ENCODE measurements around the gene BABAM2. TPM values are rescaled to one million over a fixed set of nuclear protein-coding genes. Genes with fewer than 3 reads are reported as not detected.

Gene BABAM2
- total and polyA plus RNA-seq, 10 of the 15 experiments (the other 5 are each of a cell fraction or from before 2014, with no cell fraction given), result 30.7 to 59.9 (median 44.5) TPM

DNA sequence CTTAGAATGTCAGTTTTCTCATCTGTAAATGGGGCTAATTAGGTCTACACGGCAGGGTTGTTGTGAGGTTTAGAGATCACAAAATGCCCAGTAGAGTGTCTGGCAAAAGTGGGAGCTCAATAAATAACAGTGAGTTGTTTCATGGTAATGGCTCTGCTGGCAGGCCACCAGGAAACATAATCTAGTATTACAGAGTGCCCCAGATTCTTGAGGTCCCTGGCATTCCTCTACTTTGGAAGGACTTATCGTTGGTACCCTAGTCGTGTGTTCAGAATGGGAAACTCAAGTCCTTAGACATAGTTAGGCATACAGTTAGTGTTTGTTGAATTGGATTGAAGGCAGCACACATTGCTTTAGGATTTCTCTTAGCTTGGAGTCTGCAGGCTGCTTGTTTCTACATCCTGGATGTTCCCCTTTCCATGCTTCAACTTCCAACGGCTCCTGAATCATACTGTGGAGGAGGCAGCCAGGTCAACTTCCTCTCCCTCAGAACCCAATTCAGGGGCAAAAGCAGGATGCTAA is 340.6 kb downstream of the BABAM2 start:
- intact Hi-C loops (cut with micrococcal nuclease; ENCODE audit: unreplicated experiment), result no loop called here
- no peak for FAIRE-seq
- H3K9me3 ChIP-seq (replicated peaks; ENCODE audit: control insufficient read depth, insufficient read depth, low read length), result no peaks in the 10 kb centered on the region
- no peaks in the 10 kb centered on the region for H3K4me1 ChIP-seq (ENCODE audit: control insufficient read depth, insufficient read depth, low read length)
- SMC1A ChIA-PET (ENCODE audit: uncharacterized antibody, unreplicated experiment), result no interaction called here
- in situ Hi-C loops (cut with MboI), result no loop called here
- no peak for DNase-seq (ENCODE audit: low read depth, low spot score)
- no peak overlapping the region for H3K4me3 ChIP-seq
- H3K79me2 ChIP-seq (ENCODE audit: control insufficient read depth, insufficient read depth, low read length), result no peaks in the 10 kb centered on the region
- BruUV-seq (replicated peaks), result no TSS peak
- no peak overlapping the region for H3K9ac ChIP-seq (ENCODE audit: control insufficient read depth, insufficient read depth, low read length)
- 99% methylated on average over 4 of the region's 4 CpGs for WGBS (ENCODE audit: insufficient coverage, insufficient replicate concordance, low lambda C conversion rate, missing lambda C conversion rate)
- H3K27me3 ChIP-seq (replicated peaks in 1 of 2; ENCODE audit: control insufficient read depth in 2 of 2, insufficient read depth in 2 of 2, low read length in 1 of 2), result no peaks in the 10 kb centered on the region
- POLR2A ChIA-PET, result interaction anchor here (0.6 kb wide), 1 partner anchor 19 kb away, joined by 4 read pairs; no protein-coding TSS in a partner anchor
- CTCF ChIA-PET, result interaction anchor here (0.6 to 1.4 kb wide), 3 partner anchors 11 to 747 kb away, joined by 3 read pairs; no protein-coding TSS in a partner anchor
- H3K36me3 ChIP-seq (ENCODE audit: control insufficient read depth in 2 of 2, insufficient read depth in 2 of 2, low read length in 1 of 2), result no peaks in the 10 kb centered on the region
- RAD21 ChIA-PET (ENCODE audit: unreplicated experiment), result no interaction called here
- no peaks in the 10 kb centered on the region for H4K20me1 ChIP-seq (ENCODE audit: control insufficient read depth, insufficient read depth)
- no peak for ATAC-seq
- no peak overlapping the region for H3K4me2 ChIP-seq (ENCODE audit: control insufficient read depth, insufficient read depth)
- TF ChIP-seq, protein P1, sequence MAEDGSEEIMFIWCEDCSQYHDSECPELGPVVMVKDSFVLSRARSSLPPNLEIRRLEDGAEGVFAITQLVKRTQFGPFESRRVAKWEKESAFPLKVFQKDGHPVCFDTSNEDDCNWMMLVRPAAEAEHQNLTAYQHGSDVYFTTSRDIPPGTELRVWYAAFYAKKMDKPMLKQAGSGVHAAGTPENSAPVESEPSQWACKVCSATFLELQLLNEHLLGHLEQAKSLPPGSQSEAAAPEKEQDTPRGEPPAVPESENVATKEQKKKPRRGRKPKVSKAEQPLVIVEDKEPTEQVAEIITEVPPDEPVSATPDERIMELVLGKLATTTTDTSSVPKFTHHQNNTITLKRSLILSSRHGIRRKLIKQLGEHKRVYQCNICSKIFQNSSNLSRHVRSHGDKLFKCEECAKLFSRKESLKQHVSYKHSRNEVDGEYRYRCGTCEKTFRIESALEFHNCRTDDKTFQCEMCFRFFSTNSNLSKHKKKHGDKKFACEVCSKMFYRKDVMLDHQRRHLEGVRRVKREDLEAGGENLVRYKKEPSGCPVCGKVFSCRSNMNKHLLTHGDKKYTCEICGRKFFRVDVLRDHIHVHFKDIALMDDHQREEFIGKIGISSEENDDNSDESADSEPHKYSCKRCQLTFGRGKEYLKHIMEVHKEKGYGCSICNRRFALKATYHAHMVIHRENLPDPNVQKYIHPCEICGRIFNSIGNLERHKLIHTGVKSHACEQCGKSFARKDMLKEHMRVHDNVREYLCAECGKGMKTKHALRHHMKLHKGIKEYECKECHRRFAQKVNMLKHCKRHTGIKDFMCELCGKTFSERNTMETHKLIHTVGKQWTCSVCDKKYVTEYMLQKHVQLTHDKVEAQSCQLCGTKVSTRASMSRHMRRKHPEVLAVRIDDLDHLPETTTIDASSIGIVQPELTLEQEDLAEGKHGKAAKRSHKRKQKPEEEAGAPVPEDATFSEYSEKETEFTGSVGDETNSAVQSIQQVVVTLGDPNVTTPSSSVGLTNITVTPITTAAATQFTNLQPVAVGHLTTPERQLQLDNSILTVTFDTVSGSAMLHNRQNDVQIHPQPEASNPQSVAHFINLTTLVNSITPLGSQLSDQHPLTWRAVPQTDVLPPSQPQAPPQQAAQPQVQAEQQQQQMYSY (CRISPR knock-in tag; IDR thresholded peaks at IDR 0.05), result no peak
- TF ChIP-seq ESRRA (IDR thresholded peaks at IDR 0.05; ENCODE audit: low read length), result no peak
- TF ChIP-seq PAX5 (IDR thresholded peaks at IDR 0.05; ENCODE audit: borderline replicate concordance, low read depth, low read length), result no peak
- TF ChIP-seq WRNIP1 (IDR thresholded peaks at IDR 0.05; ENCODE audit: borderline replicate concordance, low read depth, low read length), result no peak
- no peak for TF ChIP-seq SRF (IDR thresholded peaks at IDR 0.05; ENCODE audit: low read depth in 2 of 2, low read length in 2 of 2)
- TF ChIP-seq SMC3 (IDR thresholded peaks at IDR 0.05; ENCODE audit: borderline replicate concordance, low read length), result no peak
- no peak for TF ChIP-seq YBX1 (IDR thresholded peaks at IDR 0.05)
- TF ChIP-seq LARP7 (IDR thresholded peaks at IDR 0.05), result no peak
- no peak for TF ChIP-seq RAD51 (IDR thresholded peaks at IDR 0.05)
- TF ChIP-seq FOXK2 (IDR thresholded peaks at IDR 0.05), result no peak
- TF ChIP-seq, protein P2, sequence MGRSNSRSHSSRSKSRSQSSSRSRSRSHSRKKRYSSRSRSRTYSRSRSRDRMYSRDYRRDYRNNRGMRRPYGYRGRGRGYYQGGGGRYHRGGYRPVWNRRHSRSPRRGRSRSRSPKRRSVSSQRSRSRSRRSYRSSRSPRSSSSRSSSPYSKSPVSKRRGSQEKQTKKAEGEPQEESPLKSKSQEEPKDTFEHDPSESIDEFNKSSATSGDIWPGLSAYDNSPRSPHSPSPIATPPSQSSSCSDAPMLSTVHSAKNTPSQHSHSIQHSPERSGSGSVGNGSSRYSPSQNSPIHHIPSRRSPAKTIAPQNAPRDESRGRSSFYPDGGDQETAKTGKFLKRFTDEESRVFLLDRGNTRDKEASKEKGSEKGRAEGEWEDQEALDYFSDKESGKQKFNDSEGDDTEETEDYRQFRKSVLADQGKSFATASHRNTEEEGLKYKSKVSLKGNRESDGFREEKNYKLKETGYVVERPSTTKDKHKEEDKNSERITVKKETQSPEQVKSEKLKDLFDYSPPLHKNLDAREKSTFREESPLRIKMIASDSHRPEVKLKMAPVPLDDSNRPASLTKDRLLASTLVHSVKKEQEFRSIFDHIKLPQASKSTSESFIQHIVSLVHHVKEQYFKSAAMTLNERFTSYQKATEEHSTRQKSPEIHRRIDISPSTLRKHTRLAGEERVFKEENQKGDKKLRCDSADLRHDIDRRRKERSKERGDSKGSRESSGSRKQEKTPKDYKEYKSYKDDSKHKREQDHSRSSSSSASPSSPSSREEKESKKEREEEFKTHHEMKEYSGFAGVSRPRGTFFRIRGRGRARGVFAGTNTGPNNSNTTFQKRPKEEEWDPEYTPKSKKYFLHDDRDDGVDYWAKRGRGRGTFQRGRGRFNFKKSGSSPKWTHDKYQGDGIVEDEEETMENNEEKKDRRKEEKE (IDR thresholded peaks at IDR 0.05), result no peak
- no peak for TF ChIP-seq ZNF207 (IDR thresholded peaks at IDR 0.05; ENCODE audit: borderline replicate concordance)
- no peak for TF ChIP-seq NFYB (IDR thresholded peaks at IDR 0.05; ENCODE audit: insufficient read depth, low read depth, low read length)
- no peak for TF ChIP-seq SP1 (IDR thresholded peaks at IDR 0.05; ENCODE audit: low read depth, low read length)
- no peak for TF ChIP-seq CREM (IDR thresholded peaks at IDR 0.05; ENCODE audit: low read depth)
- TF ChIP-seq ZSCAN29 (IDR thresholded peaks at IDR 0.05), result no peak
- TF ChIP-seq IKZF2 (IDR thresholded peaks at IDR 0.05), result no peak
- no peak for TF ChIP-seq IRF4 (IDR thresholded peaks at IDR 0.05; ENCODE audit: low read depth, low read length)
- TF ChIP-seq CREB1 (IDR thresholded peaks at IDR 0.05; ENCODE audit: low read depth), result no peak
- no peak for TF ChIP-seq GATAD2B (conservative IDR thresholded peaks at IDR 0.05; ENCODE audit: low read depth)
- H2AFZ ChIP-seq (ENCODE audit: control insufficient read depth, low read depth, low read length), result no peak overlapping the region
- no peak overlapping the region for H3K27ac ChIP-seq (ENCODE audit: control insufficient read depth, insufficient read depth)
